HG02610 (cell line): ENCODE measurements around the gene SMARCD1.

Experiments
- ATAC-seq: cut with Tn5 transposase; IDR thresholded peaks from one replicate; pipeline ENCODE4 v1.9.1; 2021; ENCODE audit warnings: mild to moderate bottlenecking, moderate library complexity; ENCODE audit not compliant: unreplicated experiment

The SMARCD1 gene

DNA sequence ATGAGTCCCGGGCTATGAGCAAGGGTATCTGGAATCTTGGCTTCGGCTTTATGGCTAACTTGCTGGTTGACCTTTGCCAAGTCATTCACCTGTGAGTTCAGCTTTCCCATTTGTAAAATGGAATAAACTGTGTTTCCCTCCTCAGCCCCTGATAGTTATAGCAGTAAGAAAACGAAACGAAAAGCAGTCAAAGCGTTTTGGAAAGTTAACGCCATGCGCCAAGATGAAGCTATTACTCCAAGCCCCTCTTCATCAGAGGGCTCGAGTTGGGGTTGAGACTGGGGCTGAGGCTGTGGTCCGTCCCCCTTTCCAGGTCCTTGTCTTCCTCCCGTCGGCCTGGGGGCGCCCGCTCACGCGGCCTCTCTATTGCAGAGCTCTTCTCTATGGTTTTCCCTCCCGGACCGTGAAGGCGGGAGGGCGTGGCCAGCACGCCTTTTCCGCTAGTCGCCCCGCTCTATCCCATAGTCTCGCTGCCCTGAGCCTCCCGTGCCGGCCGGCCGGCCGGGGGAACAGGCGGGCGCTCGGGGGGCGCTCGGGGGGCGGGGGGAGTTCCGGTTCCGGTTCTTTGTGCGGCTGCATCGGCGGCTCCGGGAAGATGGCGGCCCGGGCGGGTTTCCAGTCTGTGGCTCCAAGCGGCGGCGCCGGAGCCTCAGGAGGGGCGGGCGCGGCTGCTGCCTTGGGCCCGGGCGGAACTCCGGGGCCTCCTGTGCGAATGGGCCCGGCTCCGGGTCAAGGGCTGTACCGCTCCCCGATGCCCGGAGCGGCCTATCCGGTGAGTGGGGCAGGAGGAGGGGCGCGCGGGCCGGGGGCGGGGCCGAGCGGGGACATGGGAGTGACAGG lies at the start of gene SMARCD1:
TSS of gene SMARCD1 (plus strand) at position 568 of the 840 bp plus-strand sequence. CDS start at position 596, 28 bp downstream.
- peak; percentile 88 for ATAC-seq

DNA sequence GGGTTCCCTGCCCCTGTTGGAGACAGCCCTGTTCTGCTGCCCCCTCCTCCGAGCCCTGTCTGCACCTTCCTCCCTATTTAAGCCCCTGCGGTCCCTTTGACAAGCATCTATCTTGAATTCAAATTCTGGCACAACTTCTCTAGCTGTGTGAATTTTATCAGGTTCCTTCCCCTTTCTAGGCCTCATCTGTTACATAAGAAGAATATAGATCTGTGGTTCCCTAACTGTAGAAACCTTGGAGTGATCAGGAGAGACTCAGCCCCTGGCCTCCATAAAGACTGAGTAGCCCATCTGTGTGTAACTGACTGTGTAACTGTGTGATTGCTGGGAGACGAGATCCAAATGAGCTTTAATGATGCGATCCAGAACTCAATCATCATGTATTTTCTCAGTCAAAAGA lies 46.8 kb upstream of the SMARCD1 start:
- no peak for ATAC-seq

DNA sequence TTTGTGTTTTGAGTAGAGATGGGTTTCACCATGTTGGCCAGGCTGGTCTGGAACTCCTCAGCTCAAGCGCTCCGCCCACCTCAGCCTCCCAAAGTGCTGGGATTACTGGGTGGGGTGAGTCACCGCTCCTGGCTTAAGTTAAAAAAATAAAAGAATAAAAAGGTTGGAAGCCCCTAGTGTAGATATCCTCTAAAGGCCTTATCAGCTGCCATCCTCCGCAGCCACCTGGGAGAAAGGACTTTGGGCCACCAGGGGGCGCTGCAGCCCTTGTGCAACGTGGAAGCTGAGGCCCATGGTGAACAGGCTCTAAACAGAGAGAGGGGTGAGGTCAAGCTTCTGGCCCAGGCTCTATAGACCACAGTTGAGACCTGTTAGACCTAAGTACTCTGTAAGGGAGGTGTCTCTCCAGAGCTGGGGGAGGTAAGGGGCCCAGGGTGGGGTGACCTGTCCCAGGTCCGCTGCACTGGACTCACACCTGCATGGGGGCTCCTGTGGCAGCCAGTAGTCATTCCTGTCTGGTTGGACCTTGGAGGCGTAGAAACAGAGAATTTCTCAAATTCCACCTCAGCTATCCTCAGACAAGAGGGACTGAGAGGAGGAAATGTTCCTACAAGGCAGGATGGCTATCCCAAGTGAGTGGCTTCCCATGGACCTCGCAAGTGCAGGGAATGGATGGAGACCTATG lies 45.8 kb upstream of the SMARCD1 start:
- ATAC-seq: peak; percentile 45

DNA sequence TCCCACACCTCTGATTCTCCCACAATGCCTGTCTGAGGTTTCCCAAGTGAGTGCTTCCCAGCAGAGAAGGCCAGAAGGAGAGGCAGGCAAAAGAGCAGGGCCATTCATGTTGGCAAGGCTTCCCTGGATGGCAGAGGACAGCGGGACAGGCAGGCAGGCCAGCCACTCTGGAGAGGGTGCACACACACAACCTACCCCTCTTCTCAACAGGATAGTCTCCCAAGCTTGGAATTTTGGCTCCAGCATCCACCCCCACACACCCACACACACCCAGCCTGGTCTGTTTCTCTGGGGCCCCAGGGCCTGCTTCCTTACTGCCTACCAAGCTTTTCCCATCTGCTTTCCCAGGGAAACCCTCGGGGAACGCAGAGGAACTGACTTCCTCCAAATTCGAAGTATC lies 44.5 kb upstream of the SMARCD1 start:
- ATAC-seq: no peak

DNA sequence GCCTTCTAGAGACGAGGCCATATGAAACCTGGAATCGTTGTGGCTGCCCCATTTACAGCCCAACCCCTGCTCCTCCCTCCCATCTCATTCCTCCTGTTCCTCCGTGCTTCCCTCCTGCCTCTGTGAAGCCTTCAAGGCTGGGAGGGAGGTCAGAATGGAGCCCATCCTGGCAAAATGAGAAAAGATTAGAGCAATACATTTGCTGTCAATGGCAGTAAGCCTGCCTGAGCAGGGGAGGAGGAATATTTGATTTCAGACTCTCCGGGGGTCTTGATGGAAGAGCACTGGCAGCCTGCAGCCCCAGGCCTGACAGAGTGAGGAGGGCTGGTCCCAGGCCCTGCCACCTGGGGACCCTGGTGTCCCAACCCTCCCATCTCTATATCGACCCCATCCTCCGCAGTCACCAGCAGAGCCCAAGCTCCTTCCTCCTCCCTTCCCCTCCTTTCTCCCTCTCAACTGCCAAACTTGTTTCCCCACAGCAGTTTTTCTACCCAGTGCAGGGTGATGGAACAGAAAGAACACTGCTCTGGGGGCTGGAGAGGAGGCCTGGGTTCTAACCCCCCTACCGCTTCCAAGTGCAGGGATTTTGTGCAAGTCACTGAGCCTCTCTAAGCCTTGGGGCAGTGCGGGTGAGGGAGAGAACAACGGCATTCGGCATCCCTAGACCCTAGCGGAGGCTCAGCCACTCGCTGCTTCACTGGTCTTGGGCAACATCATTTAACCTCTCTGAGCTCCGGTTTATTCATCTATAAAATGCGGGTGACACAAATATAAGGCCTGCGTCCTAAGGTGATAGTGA lies 43.9 kb upstream of the SMARCD1 start:
- ATAC-seq: no peak

DNA sequence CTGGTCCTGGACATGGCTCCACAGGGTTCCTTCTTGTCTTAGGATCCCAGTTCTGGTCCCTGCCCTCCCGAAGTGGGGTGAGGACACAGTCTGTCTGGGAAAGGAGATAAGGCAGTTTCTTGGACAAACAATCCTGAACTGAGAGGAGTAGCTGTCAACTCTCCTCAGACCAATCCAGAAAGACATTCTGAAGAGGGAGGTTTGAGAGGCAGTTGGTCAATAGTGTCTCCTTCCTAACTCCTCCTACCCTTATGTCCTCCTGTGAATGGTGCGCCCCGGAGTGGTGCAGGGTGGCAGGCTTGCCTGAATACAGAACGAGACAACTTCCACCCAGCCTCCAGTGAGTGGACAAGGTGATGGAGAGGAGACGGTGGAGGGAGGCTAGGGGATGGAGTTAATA lies 43.2 kb upstream of the SMARCD1 start:
- no peak for ATAC-seq

DNA sequence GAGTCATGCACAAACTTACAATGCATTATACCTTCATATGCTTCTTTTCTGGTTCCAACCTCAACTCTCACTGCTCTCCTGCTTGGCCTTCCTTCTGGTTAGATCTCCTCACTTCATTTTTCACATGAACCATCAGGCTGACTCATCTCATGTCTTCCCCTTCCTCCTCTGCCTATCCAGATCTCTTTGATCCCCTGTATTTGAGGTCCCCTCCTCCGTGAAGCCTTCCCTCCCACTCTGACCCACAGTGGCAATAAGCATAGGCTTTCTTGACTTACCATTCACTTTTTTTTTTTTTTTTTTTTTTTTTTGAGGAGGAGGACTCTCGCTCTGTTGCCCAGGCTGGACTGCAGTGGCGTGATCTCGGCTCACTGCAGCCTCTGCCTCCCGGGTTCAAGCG lies 42.4 kb upstream of the SMARCD1 start:
- no peak for ATAC-seq

DNA sequence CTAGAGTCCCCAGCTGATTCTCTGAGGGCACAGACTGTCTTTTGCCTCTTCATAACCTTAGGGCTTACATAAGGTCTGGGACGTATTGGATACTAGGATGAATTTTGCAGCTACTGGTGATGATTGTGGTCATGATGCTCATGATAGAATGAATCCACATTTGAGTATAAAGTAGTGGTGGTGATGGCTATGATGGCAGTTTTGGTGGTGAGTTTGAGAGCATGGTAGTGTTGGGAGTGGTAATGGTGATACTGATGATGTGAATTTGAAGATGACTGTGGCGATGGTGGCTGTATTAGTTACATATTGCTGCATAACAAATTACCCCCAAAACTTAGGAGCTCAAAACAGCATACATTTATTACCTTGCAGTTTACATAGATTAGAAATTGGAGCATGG lies 41.8 kb upstream of the SMARCD1 start:
- no peak for ATAC-seq

DNA sequence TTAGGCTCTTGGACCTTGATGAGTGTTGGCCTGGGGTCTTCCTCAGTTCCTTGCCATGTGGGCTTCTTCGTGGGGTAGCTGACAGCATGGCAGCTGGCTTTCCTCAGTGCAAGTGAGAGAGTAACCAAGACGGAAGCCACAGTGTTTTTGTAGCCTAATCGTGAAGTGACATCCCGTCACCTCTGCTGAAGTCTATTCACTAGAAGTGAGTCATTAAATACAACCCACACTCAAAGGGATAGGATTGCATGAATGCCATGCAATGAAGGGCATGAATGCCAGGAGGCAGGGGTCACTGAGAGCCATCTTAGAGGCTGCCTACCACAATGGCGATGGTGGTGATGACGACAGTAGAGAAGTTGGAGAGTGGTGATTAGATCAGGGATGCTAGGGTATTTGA lies 41.3 kb upstream of the SMARCD1 start:
- ATAC-seq: no peak

DNA sequence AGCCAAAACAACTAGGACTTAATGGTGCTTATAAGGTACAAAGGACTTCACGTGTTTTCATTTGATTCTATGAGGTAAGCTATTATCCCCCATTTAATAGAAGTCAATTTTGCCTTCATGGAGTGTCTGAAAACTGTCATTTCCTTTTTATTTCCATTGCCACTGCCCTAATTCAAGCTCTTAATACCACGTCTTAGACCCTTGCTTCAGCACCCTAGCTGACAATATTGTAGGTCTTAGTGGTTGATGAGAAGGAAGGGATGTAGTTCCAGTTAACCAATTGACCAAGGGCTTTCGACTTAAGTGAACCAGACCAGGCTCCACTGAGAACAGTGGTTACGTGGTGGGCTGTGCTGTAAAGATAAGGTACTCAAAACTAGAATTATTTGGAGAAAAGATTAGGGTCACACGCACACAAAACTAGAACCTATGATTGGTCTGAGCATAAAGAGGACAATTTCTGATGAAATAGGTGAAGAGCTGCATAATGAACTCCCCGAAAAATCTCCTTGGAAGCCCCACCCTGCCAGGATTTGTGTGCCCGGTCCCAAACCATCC lies 37.4 kb upstream of the SMARCD1 start:
- ATAC-seq: no peak

DNA sequence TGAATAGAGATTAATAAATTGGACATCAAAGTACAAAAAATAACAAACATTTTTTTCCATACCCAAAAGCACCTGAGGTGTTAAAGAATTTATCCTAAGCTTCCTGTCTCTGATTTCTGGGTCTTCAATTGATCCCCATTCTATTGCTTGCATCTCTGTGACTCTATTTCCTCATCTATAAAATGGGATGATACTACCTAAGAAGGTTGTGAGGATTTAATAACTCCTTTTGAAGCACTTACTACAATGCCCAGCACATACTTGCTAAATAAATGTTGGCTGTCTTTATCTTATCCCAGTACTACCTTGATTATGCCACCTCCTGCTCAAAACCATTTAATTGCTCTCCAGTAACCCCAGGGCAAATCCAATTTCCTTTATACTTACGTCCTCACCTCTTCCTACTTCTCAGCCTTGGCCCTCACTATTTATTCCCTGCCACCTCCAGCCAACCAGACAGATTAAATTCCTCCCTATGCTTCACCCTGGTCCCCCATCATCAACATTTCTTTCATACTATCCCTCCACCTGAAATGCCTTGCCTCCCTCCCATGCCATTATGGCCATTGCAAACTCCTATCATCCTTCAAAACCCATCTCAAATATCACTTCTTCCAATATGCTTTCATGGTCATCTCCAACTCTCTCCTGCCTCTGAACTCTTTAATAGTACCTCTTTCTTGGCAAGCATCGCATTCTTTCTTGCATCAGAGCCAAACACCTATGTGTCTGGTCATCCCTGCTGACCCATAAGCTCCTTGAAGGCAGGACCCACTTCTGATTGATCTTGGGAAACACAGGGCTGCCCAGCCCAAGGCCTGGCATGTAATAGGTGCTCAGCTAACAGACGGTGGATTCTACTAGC lies 35.7 kb upstream of the SMARCD1 start:
- no peak for ATAC-seq

DNA sequence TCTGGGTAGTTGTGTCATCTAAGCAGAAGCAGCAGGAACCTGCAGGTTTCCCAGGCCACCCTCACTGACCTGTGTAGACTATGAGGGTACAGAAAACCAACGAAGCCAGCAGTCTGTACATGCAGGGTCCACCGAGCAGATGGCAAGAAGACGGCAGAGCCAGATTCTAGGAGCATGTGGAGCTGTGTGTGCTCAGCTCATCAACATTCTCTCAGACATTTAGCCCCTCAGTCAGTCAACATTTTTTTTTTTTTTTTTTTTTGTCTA lies 35.1 kb upstream of the SMARCD1 start:
- no peak for ATAC-seq

DNA sequence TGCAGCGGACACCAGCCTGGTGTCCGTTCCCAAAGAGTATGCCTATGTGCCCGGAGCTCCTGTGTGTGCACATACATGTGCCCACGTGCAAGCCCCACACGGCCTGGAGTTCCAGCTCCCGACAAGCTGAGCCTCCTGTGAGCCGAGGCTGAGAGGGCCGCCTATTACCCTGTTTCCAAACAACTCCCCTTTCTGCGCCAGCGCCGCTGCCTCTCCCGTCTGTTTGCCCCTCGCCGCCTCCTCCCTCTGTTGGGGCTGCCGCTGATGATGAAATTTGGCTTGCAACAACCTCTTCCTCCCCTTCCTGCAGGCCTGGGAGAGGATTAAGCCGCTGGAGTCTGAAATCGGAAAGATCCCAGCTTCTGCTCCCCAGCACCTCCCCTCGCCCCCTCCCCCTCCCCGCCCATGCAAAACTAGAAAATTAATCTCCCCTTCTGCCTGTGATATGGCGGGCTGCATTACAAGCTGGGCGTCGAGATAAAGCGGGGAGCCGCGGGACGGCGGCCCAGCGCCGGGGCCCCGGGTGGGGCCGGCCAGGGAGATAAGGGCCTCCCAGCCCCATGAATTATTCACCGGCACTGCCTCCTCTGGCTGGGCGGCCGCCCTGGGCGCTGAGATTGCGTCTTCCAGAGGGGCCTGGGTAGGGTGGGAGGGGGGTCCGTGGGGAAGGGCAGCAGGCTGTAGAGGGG lies 34.6 kb upstream of the SMARCD1 start:
- no peak for ATAC-seq

DNA sequence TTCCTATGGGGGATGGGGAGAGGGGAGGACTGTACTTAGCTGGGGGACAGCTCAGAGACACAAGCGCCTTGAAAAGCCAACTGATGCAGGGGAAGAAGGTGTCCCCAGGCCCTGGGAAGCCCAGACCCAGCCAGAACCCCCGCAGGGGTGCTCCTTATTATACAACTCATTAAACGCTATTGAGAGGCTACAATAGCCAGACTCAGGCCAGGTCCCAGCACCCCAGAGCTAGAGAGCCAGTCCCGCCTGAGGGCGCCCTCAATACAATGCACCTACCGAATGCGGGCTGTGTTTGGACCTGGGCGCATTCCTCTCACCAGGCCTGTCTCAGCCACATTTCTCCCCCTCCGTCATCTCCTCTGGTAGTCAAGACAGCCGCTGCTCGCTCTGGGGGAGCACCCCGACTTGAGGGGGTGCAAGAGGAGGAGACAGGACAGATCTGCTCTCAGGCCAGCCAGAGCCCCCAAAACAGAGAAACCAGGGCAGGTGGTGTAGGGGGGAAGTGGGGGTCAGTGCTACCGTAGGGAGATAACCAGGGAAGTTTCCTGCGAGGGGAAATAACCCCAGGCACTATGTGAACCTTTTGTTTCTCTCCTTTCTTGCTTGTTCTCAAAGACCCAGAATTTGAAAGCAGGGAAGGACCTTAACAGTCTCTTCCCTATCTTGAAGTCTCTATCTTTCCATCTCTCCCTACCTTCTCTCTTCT lies 33.9 kb upstream of the SMARCD1 start:
- ATAC-seq: no peak

DNA sequence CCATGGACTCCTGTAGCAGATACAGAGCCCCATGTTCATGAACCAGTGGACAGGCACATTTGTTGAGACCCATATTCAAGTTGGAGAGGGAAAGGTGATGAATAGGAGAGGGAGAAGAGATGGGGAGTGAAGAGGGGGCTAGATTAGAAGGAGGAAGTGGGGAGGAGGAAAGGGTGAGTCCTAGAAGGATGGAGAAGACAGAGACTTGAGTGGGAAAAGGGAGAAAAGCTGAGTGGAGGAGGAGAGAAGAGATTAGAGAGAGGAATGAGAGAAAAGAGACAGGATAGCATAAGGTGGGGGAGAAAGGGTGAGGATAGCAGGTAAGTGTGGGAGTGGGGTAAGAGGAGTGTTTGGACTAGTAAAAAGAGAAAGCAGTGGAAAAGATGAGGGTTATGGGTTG lies 32.6 kb upstream of the SMARCD1 start:
- no peak for ATAC-seq

DNA sequence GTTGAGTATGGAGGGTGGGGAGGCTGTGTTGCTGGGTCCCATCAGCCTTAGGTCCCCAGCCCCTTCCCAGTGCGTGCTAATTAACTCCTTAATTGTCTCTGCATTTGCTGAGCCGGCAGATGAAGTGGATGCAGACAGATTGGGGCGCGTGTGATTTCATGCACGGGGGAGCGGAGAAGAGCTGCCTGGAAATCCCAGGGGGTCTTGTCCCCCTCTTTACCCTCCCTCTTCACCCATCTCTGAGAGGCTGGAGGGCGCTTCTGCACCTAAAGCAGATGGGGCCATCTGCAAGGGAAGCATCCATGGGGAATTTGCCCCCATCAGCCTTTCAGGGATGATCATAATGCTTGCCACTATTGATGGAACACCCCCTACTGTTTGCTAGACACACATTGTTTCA lies 32.2 kb upstream of the SMARCD1 start:
- no peak for ATAC-seq

DNA sequence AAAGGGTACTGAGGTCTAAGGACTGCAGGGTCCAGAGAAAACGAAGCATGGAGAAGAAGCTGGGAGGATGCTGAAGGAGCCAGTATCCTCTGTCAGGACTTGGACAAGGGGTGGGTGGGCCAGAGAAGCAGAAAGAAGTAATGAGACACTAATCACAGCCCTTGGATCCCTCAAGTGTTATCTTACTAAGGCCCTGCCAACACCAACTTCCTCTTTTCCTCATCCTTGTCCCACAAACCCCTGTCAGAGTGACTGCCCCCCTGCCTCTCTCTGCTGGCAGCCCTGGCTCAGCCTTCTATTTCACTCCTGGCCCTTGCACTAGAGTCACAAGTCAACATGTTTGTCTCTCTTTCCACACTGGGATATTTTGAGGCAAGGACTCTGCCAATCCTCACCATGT lies 31.6 kb upstream of the SMARCD1 start:
- ATAC-seq: no peak

DNA sequence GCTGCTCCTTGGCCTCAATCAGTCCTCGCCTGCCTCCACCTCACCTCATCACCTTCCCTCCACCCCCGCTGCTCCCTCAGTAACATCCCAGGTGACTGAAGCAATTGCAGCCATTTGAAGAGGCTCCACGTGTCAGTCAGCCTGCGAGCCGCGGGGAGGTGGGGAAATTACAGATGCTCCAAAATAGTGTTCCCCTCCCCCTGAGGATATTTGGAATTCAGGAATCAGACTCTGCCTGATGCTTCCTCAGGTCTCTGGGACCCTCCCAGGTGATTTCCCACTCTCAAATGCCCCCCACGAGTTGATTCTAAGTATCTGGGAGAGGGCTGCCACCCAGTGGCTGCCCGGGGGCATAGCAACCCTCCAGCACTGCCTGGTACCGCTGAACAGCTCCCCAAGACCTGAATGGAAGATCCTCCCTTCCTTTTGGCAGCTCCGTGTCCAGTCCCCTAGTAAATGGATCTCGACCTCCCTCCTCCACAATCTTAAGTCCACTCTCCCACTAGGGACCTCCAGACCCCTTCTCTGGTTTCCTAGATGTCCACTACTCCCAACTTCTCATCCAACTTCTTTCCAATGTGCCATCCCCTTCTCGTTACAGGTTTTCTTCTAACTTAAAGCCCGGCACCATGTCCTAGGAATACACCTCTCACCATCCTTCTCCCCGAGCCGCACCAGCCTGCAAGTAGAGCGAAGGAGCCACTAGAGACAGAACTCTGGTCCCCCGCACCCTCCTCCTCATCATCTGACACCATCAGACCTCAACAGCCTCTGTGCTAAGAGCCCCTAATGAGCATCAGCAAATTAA lies 29.1 kb upstream of the SMARCD1 start:
- ATAC-seq: peak; percentile 41

DNA sequence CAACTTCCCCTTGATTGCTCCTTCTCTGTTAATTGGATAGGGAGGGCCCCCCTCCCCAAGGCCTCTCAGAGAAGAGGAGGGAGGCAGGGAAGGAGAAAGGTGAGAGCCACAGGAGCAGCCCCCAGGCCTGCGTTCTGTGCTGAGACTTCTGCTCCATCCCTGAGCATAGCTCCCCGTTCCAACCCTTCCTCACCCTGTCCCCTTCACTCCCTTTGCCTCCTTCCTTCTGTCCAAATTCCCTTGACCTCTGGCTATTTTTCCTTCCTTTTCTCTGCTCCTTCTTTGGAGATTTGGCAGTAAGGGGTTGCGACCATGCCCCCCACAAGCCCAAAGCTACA lies 28.5 kb upstream of the SMARCD1 start:
- no peak for ATAC-seq
